Upper lobe of left lung (tissue), 6 donors: ENCODE data around the gene RNU6-9. TPM values are rescaled to one million over a fixed set of nuclear protein-coding genes. Genes with fewer than 3 reads are reported as not detected.

Source experiments
- ATAC-seq, 2 donors: fragments of 200-7000 bp; cut with Tn5 transposase; one replicate each; pipeline ENCODE4 v1.9.1; 2022; ENCODE audit warnings: mild to moderate bottlenecking in 2 of 2, moderate library complexity in 2 of 2; ENCODE audit not compliant: low FRiP score in 2 of 2
- DNase-seq, 2 donors: peaks; one replicate each; pipeline ENCODE4 v3.0.0-alpha.2; 2019 to 2020
- H3K27ac ChIP-seq, 4 donors: fragments of 200-600 bp; sonication (generic); one replicate each; pipeline ENCODE4 v1.5.1; 2016 to 2019
- H3K27me3 ChIP-seq, 4 donors: fragments of 200-600 bp; sonication (generic); one replicate each; pipeline ENCODE4 v1.5.1; 2017 to 2019
- H3K36me3 ChIP-seq, 4 donors: fragments of 200-600 bp; sonication (generic); one replicate each; pipeline ENCODE4 v1.5.1; 2016 to 2019
- H3K4me1 ChIP-seq, 4 donors: fragments of 200-600 bp; sonication (generic); one replicate each; pipeline ENCODE4 v1.5.1; 2018 to 2019
- H3K4me3 ChIP-seq, 4 donors: fragments of 200-600 bp; sonication (generic); one replicate each; pipeline ENCODE4 v1.5.1; 2017 to 2019; ENCODE audit warnings: mild to moderate bottlenecking in 2 of 4, moderate library complexity in 1 of 4
- H3K9me3 ChIP-seq, 4 donors: fragments of 200-600 bp; sonication (generic); one replicate each; pipeline ENCODE4 v1.5.1; 2018 to 2019
- EP300 ChIP-seq, 4 donors: sonication (generic); formaldehyde crosslinking; IDR thresholded peaks; one replicate each; pipeline ENCODE4 v1.5.1; 2017; ENCODE audit warnings: antibody characterized with exemption in 4 of 4, control low read depth in 2 of 4
- POLR2A ChIP-seq, 4 donors: fragments of 450-650 bp; IDR thresholded peaks; one replicate each; pipeline ENCODE4 v1.5.1; 2016 to 2017; ENCODE audit warnings: antibody characterized with exemption in 4 of 4, mild to moderate bottlenecking in 2 of 4
- POLR2AphosphoS5 ChIP-seq, 2 donors: sonication (generic); formaldehyde crosslinking; IDR thresholded peaks; one replicate each; pipeline ENCODE4 v1.5.1; 2017; ENCODE audit warnings: antibody characterized with exemption in 2 of 2
- WGBS, 2 donors: methylation state at CpG; one replicate each; pipeline ENCODE4 v1.1.5; 2017 to 2018; 5-methylcytosine and 5-hydroxymethylcytosine counted together
- total RNA-seq, 6 donors: library from RNA; depleted of rRNA in 4 of 6; stranded (reverse); fragments of >200 nt in 4 of 6; gene quantifications; one replicate each; pipeline versions ENCODE4 v1.1.0 to v1.2.1, GENCODE V29; 2016 to 2021
- TF ChIP-seq, protein P1 (sequence below), 6 experiments: fragments of 450-650 bp in 4 of 6; fragments of 200-600 bp in 2 of 6; sonication (generic) in 2 of 6; IDR thresholded peaks; one replicate each; pipeline ENCODE4 v1.5.1; 2016 to 2019; ENCODE audit warnings: antibody characterized with exemption in 6 of 6
- donor health status: DM: no; HTN: no; CAD: no; lungs with moderate emphysema.
- donor health status: DM: no; HTN: yes; CAD: no; lungs with severe emphysema.

The RNU6-9 gene
- total RNA-seq, 6 donors from 2014 or later, result not detected

DNA sequence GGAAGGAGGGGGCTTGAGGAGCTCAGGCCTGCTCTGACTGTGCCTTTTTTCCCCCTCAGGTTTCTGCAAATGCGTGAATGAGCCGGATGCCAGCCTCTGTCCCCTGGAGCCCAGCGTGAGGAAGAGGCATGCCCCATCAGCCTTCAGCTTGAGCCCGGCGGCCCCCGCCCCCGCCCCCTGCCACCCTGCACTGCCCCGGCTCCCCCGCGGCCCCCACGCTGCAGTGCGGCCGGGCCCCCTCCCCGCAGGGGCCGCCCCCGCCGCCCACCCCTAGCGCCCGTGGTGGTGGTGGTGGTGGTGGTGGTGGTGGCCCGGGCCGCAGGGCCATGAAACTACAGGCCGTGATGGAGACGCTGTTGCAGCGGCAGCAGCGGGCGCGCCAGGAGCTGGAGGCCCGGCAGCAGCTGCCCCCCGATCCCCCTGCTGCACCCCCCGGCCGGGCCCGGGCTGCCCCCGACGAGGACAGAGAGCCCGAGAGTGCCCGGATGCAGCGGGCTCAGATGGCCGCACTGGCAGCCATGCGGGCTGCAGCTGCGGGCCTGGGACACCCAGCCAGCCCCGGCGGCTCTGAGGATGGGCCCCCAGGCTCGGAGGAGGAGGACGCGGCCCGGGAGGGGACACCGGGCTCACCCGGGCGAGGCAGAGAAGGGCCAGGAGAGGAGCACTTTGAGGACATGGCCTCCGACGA is 36.1 kb downstream of the RNU6-9 start:
- peak in 1 of 2 donors; percentile 75 for DNase-seq
- H3K4me3 ChIP-seq, result no peak overlapping the region
- WGBS, 2 donors, result 94 to 96% methylated on average over 15 to 25 of the region's 51 CpGs
- H3K27me3 ChIP-seq, result no peaks in the 10 kb centered on the region
- peak overlapping the region in 2 of 4 donors; percentile 88 to 97 for H3K27ac ChIP-seq
- peaks cover 48 to 60% (median 54%) of the 10 kb centered on the region in 4 donors for H3K4me1 ChIP-seq
- no peaks in the 10 kb centered on the region for H3K9me3 ChIP-seq
- TF ChIP-seq POLR2AphosphoS5 (IDR thresholded peaks at IDR 0.05), result no peak
- no peak for TF ChIP-seq EP300 (IDR thresholded peaks at IDR 0.05)
- TF ChIP-seq, protein P1, sequence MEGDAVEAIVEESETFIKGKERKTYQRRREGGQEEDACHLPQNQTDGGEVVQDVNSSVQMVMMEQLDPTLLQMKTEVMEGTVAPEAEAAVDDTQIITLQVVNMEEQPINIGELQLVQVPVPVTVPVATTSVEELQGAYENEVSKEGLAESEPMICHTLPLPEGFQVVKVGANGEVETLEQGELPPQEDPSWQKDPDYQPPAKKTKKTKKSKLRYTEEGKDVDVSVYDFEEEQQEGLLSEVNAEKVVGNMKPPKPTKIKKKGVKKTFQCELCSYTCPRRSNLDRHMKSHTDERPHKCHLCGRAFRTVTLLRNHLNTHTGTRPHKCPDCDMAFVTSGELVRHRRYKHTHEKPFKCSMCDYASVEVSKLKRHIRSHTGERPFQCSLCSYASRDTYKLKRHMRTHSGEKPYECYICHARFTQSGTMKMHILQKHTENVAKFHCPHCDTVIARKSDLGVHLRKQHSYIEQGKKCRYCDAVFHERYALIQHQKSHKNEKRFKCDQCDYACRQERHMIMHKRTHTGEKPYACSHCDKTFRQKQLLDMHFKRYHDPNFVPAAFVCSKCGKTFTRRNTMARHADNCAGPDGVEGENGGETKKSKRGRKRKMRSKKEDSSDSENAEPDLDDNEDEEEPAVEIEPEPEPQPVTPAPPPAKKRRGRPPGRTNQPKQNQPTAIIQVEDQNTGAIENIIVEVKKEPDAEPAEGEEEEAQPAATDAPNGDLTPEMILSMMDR (IDR thresholded peaks at IDR 0.05), result no peak
- TF ChIP-seq POLR2A (IDR thresholded peaks at IDR 0.05), result no peak
- peaks cover 0 to 18% (median 11%) of the 10 kb centered on the region in 4 donors for H3K36me3 ChIP-seq
- ATAC-seq, result no peak

DNA sequence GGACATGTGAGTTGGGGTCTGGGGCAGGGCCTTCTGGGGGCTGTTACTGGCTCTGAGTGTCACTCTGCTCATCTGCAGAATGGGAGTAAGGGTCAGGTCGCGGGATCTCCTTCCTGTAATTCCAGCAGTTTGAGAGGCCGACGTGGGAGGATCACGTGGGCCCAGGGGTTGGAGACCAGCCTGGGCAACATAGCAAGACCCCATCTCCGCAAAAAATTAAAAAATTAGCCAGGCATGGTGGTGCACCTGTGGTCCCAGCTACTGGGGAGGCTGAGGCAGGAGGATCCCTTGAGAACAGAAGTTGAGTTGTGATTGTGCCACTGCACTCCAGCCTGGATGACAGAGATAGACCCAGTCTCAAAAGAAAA is 36.6 kb downstream of the RNU6-9 start:
- no peaks in the 10 kb centered on the region for H3K9me3 ChIP-seq
- no peak for ATAC-seq
- 93 to 97% methylated on average over 6 of the region's 6 CpGs for WGBS, 2 donors
- H3K27me3 ChIP-seq, result no peaks in the 10 kb centered on the region
- H3K4me3 ChIP-seq, result no peak overlapping the region
- peaks cover 0 to 18% (median 11%) of the 10 kb centered on the region in 4 donors for H3K36me3 ChIP-seq
- no peak overlapping the region for H3K27ac ChIP-seq
- no peak for TF ChIP-seq POLR2A (IDR thresholded peaks at IDR 0.05)
- TF ChIP-seq EP300 (IDR thresholded peaks at IDR 0.05), result no peak
- TF ChIP-seq, protein P1 (IDR thresholded peaks at IDR 0.05), result no peak
- TF ChIP-seq POLR2AphosphoS5 (IDR thresholded peaks at IDR 0.05), result no peak
- H3K4me1 ChIP-seq, result peaks cover 48 to 60% (median 54%) of the 10 kb centered on the region in 4 donors
- DNase-seq, result no peak

DNA sequence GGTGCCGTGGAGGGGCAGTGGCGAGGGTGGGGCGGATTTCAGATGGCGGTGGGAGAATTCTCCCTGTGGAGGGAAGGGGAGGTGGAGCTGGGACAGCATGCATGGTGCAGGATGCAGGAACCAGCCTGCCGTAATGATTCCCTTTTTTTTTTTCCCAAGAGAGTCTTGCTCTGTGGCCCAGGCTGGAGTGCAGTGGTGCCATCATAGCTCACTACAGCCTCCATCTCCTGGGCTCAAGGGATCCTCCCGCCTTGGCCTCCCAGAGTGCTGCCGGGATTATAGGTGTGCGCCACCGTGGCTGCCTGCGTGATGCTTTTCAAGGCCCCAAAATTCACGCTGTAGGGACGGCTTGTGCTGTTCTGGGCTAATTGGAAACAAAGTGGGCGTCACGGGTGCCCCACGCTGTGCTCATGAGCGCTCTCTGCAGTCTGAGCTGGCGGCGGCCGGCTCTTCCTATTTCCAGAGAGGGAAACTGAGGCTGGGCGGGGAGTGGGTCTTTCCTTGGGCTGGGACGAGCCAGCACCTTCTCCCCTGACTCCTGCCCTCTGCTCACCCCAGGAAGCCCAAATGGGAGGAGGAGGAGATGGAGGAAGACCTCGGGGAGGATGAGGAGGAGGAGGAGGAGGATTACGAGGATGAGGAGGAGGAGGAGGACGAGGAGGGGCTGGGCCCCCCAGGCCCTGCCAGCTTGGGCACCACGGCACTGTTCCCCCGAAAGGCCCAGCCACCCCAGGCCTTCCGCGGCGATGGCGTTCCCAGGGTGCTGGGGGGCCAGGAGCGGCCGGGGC is 38.8 kb downstream of the RNU6-9 start:
- H3K4me1 ChIP-seq, result peaks cover 55 to 61% (median 58%) of the 10 kb centered on the region in 4 donors
- no peak for TF ChIP-seq POLR2A (IDR thresholded peaks at IDR 0.05)

DNA sequence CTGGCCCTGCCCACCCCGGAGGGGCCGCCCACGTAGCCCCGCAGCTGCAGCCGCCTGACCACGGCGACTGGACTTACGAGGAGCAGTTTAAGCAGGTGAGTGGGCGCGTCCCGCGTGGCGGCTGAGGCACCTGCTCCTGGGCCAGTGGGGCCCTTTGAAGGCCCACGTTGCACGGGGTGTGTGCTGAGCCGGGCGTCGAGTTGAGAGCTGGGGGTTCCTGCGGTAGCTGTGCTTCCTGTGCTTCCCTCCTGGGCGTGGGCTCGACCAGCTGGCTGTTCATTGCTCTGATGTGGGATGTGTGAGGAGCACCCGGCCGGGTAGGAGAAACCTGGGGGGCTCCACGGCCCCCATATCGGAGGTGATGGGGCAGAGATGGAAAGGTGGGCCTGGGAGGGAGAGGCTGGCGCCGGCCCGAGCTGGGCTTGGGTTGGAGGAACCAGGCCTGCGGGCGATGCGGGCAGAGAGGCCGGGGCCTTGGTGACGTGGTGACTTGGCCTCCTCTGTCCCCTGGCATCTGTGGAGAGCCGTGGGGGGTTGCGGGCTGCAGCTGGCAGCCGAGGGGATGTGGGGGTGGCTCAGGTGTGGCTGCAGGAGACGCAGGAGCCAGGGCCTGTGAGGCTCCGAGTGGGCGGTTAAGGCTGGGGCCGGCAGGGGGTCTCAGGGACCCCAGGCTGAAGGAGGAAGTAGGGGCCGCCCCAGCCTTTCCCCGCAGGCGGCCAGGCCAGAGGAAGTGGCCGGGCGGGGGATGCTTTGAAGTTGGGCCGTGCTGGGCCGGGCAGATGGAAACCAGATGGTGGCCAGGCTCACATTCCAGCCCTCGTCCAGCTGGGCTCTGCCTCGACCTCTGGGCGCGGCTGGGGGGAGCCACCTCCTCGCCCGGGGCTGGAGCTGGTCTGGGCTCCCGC is 39.6 kb downstream of the RNU6-9 start:
- H3K4me1 ChIP-seq, result peaks cover 46 to 52% (median 49%) of the 10 kb centered on the region in 4 donors
- peak; percentile 54 to 88 for DNase-seq
- peak overlapping the region; percentile 49 to 79 (median 66) for H3K27ac ChIP-seq

More for the DNA sequence above, 38.8 kb downstream of the RNU6-9 start:
- H3K36me3 ChIP-seq, result peaks cover 0 to 18% (median 11%) of the 10 kb centered on the region in 4 donors
- no peaks in the 10 kb centered on the region for H3K27me3 ChIP-seq
- H3K27ac ChIP-seq, result peak overlapping the region; percentile 49 to 79 (median 66)
- no peak overlapping the region for H3K4me3 ChIP-seq
- no peak for DNase-seq
- no peak for ATAC-seq
- no peaks in the 10 kb centered on the region for H3K9me3 ChIP-seq
- WGBS, 2 donors, result 86 to 88% methylated on average over 27 to 32 of the region's 32 CpGs

More for the DNA sequence above, 39.6 kb downstream of the RNU6-9 start:
- Histone ChIP-seq H3K27me3 (no peaks in the 10 kb centered on the region), H3K36me3 (peaks cover 0 to 20% (median 12%) of the 10 kb centered on the region in 4 donors), H3K4me3 (peak overlapping the region in 1 of 4 donors; percentile 1), H3K9me3 (no peaks in the 10 kb centered on the region)
- TF ChIP-seq POLR2A (IDR thresholded peaks at IDR 0.05), result no peak
- TF ChIP-seq, protein P1 (IDR thresholded peaks at IDR 0.05), result no peak
- peak; percentile 61 to 66 for TF ChIP-seq POLR2AphosphoS5 (IDR thresholded peaks at IDR 0.05)
- TF ChIP-seq EP300 (IDR thresholded peaks at IDR 0.05), result no peak
- 31 to 48% methylated on average over 22 to 36 of the region's 54 CpGs for WGBS, 2 donors
- ATAC-seq, result peak; percentile 52 to 91
